CD4-positive, alpha-beta T cell (primary cell): Measurements from ENCODE around the gene CCBE1. TPM values are rescaled to one million over a fixed set of nuclear protein-coding genes. Genes with fewer than 3 reads are reported as not detected.

Experiments used
- ATAC-seq: fragments of 200-7000 bp; cut with Tn5 transposase; one replicate; pipeline ENCODE4 v1.10.0; 2022; ENCODE audit warnings: mild to moderate bottlenecking; ENCODE audit not compliant: poor library complexity
- CTCF ChIA-PET: fragments of 350-600 bp; sonication (Branson Sonifier 250); formaldehyde crosslinking; loops from one replicate; lab custom pipeline; 2021; ENCODE audit warnings: antibody characterized with exemption, inconsistent platforms; lab: Charles Lee
- POLR2A ChIA-PET: fragments of 350-600 bp; sonication (Branson Sonifier 250); formaldehyde crosslinking; loops from one replicate; lab custom pipeline; 2021; ENCODE audit warnings: antibody characterized with exemption, inconsistent platforms; lab: Charles Lee
- DNase-seq, 14 experiments: peaks; one replicate each; pipeline ENCODE4 v3.0.0-alpha.2; 2013 to 2020; ENCODE audit warnings: mixed read lengths in 2 of 14
- H3K27ac ChIP-seq, 2 donors: one replicate each; pipeline versions ENCODE4 v1.5.1 to v1.7.0; 2013; ENCODE audit warnings: low read length in 2 of 2, low read depth in 1 of 2, mild to moderate bottlenecking in 1 of 2
- H3K27me3 ChIP-seq, 2 experiments: 1 replicate in 1 of 2; 2 replicates in 1 of 2; pipeline versions ENCODE4 v1.6.1 to v1.7.0; 2013; ENCODE audit warnings: low read length in 2 of 2, control low read depth in 1 of 2, mild to moderate bottlenecking in 1 of 2, moderate library complexity in 1 of 2; ENCODE audit not compliant: insufficient read depth in 2 of 2, control insufficient read depth in 1 of 2
- H3K36me3 ChIP-seq: one replicate; pipeline ENCODE4 v1.6.1; 2013; ENCODE audit warnings: low read length, control low read depth; ENCODE audit not compliant: insufficient read depth
- H3K4me1 ChIP-seq: one replicate; pipeline ENCODE4 v1.6.1; 2013; ENCODE audit warnings: low read length, control low read depth; ENCODE audit not compliant: insufficient read depth
- H3K4me3 ChIP-seq: one replicate; pipeline ENCODE4 v1.5.1; 2013; ENCODE audit warnings: mild to moderate bottlenecking, low read length, moderate library complexity
- H3K9me3 ChIP-seq, 2 experiments: 1 replicate in 1 of 2; 2 replicates in 1 of 2; pipeline versions ENCODE4 v1.6.1 to v1.7.0; 2013; ENCODE audit warnings: low read length in 2 of 2, mild to moderate bottlenecking in 2 of 2, control low read depth in 1 of 2, moderate library complexity in 1 of 2; ENCODE audit not compliant: control insufficient read depth in 1 of 2, insufficient read depth in 1 of 2
- H3K27ac Mint-ChIP-seq: one replicate; pipeline ENCODE4 v1.8.0; 2020; ENCODE audit warnings: mixed read lengths
- H3K27me3 Mint-ChIP-seq: one replicate; pipeline ENCODE4 v1.8.0; 2021; ENCODE audit warnings: mixed read lengths
- H3K36me3 Mint-ChIP-seq: one replicate; pipeline ENCODE4 v1.8.0; 2021; ENCODE audit warnings: low read depth, mixed read lengths
- H3K4me1 Mint-ChIP-seq: one replicate; pipeline ENCODE4 v1.8.0; 2021; ENCODE audit warnings: low read depth, mixed read lengths
- H3K4me3 Mint-ChIP-seq: one replicate; pipeline ENCODE4 v1.8.0; 2020; ENCODE audit warnings: mild to moderate bottlenecking, mixed read lengths
- H3K9me3 Mint-ChIP-seq: one replicate; pipeline ENCODE4 v1.8.0; 2020; ENCODE audit warnings: mixed read lengths
- intact Hi-C, 2 experiments: fragments of 100-400 bp; cut with DNase I in 1 of 2; cut with micrococcal nuclease in 1 of 2; formaldehyde crosslinking; loops; one replicate each; pipeline versions ENCODE4 v1.15.1 to v1.9.0; 2023 to 2025; cut with DNase I, micrococcal nuclease
- total RNA-seq, 174 experiments: library from RNA in 2 of 174; stranded (reverse) in 2 of 174; gene quantifications; one replicate each; pipeline ENCODE4 v1.2.3 and lab custom pipeline; 2021 to 2026
- TF ChIP-seq, protein P1 (sequence below): fragments of 200-600 bp; IDR thresholded peaks from one replicate; pipeline ENCODE4 v1.8.0; 2022; ENCODE audit warnings: antibody characterized with exemption, mild to moderate bottlenecking

Gene CCBE1
- total RNA-seq, 2 experiments from 2014 or later = not detected

DNA sequence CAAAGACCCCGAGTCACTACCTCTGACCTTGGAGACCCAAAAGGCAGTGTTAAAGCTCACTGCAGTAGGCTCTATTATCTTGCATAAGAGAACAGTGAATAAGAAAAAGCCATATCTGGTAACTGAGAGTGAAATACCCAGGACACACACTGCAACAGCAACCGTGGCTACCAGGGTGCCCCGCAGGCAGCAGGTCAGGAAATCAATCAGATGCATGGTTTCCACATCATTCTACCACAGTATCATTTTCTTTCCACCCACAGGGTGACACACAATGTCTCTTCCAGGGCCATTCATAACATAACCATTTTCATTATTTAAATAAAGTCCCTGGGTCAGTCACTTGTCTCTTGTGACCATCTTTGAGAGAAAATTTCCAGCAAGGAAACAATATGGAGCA lies 131.3 kb downstream of the CCBE1 start:
- no peak overlapping the region for H3K27ac Mint-ChIP-seq
- no peaks in the 10 kb centered on the region for H3K4me1 Mint-ChIP-seq
- no peaks in the 10 kb centered on the region for H3K36me3 Mint-ChIP-seq
- Histone ChIP-seq H3K27ac (no peak overlapping the region), H3K36me3 (no peaks in the 10 kb centered on the region), H3K9me3 (no peaks in the 10 kb centered on the region), H3K4me1 (no peaks in the 10 kb centered on the region), H3K27me3 (peaks cover 0 to 3% of the 10 kb centered on the region in 2 experiments), H3K4me3 (no peak overlapping the region)
- POLR2A ChIA-PET = no interaction called here
- CTCF ChIA-PET = no interaction called here
- H3K9me3 Mint-ChIP-seq = no peaks in the 10 kb centered on the region
- intact Hi-C loops = no loop called here
- TF ChIP-seq, protein P1, sequence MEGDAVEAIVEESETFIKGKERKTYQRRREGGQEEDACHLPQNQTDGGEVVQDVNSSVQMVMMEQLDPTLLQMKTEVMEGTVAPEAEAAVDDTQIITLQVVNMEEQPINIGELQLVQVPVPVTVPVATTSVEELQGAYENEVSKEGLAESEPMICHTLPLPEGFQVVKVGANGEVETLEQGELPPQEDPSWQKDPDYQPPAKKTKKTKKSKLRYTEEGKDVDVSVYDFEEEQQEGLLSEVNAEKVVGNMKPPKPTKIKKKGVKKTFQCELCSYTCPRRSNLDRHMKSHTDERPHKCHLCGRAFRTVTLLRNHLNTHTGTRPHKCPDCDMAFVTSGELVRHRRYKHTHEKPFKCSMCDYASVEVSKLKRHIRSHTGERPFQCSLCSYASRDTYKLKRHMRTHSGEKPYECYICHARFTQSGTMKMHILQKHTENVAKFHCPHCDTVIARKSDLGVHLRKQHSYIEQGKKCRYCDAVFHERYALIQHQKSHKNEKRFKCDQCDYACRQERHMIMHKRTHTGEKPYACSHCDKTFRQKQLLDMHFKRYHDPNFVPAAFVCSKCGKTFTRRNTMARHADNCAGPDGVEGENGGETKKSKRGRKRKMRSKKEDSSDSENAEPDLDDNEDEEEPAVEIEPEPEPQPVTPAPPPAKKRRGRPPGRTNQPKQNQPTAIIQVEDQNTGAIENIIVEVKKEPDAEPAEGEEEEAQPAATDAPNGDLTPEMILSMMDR = no peak
- ATAC-seq = no peak
- peaks cover 5% of the 10 kb centered on the region for H3K27me3 Mint-ChIP-seq
- DNase-seq = no peak
- H3K4me3 Mint-ChIP-seq = no peak overlapping the region

DNA sequence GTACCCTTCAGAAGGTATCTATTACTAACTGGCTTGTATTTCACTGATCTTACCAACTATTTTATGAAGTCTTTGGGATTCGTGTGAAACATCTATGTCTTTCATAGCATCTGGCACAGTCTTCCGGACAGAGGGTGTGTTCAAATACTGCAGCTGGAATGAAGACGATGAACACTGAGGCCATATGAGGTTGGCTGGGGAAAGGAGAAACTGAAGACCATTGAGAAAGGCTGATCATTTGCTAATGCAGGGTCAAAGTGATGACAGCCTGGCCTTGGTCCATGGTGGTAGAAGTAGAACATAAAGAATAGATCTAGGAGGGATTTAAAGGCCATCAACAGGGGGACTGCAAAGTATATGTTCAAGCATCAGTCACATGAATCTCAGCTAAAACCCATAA lies 132.7 kb downstream of the CCBE1 start:
- Mint-ChIP-seq H3K27me3 (no peaks in the 10 kb centered on the region), H3K27ac (no peak overlapping the region), H3K4me3 (no peak overlapping the region), H3K4me1 (no peaks in the 10 kb centered on the region), H3K36me3 (no peaks in the 10 kb centered on the region), H3K9me3 (no peaks in the 10 kb centered on the region)
- no peaks in the 10 kb centered on the region for H3K9me3 ChIP-seq
- ATAC-seq (no peak), DNase-seq (no peak)
- CTCF ChIA-PET = no interaction called here
- H3K27me3 ChIP-seq = no peaks in the 10 kb centered on the region
- no peak overlapping the region for H3K4me3 ChIP-seq
- TF ChIP-seq, protein P1 = no peak
- intact Hi-C loops = no loop called here
- POLR2A ChIA-PET = no interaction called here
- H3K27ac ChIP-seq = no peak overlapping the region
- H3K36me3 ChIP-seq = no peaks in the 10 kb centered on the region
- no peaks in the 10 kb centered on the region for H3K4me1 ChIP-seq

DNA sequence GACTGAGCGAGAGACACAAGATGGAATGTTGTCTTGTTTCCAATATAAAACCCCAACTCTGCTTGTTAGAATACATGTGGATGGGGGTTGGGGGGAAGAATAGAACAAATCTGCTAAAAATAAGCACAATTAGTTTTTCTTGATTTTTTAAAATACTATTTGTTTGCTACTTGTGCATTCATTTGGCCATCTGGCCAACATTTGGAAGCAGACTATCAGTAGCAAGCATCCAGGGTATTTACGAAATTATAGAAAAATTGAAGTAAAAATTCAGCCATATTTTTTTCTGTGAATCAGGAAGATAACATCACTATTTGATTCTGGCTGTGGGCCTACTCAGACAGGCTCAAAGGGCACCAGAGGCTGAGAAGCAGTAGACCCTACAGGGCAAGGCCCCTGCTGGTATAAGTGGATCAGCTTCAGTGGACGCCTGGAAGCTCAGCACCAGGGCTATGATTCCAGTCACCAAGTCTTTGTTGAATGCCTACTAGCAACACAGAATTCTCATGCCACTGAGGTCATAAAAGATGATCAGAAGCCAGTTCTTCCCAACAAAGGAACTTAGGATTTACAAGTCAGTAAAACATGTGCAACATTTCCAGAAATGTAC lies 133.9 kb downstream of the CCBE1 start:
- intact Hi-C loops = no loop called here
- Histone ChIP-seq H3K27ac (no peak overlapping the region), H3K36me3 (no peaks in the 10 kb centered on the region), H3K9me3 (peaks cover 0 to 9% of the 10 kb centered on the region in 2 experiments), H3K27me3 (no peaks in the 10 kb centered on the region), H3K4me1 (no peaks in the 10 kb centered on the region), H3K4me3 (no peak overlapping the region)
- POLR2A ChIA-PET = no interaction called here
- CTCF ChIA-PET = no interaction called here
- H3K4me1 Mint-ChIP-seq = no peaks in the 10 kb centered on the region
- DNase-seq = no peak
- TF ChIP-seq, protein P1 = no peak
- H3K4me3 Mint-ChIP-seq = no peak overlapping the region
- no peak for ATAC-seq
- H3K27ac Mint-ChIP-seq = no peak overlapping the region
- no peaks in the 10 kb centered on the region for H3K36me3 Mint-ChIP-seq
- no peaks in the 10 kb centered on the region for H3K9me3 Mint-ChIP-seq
- H3K27me3 Mint-ChIP-seq = no peaks in the 10 kb centered on the region
